Esophagus muscularis mucosa (tissue), 4 donors: ENCODE results near the gene UBE4B. TPM values are rescaled to one million over a fixed set of nuclear protein-coding genes. Genes with fewer than 3 reads are reported as not detected.

Experiments
- DNase-seq: peaks from one replicate; pipeline ENCODE4 v3.0.0-alpha.2; 2017; ENCODE audit errors: extremely low spot score
- H3K27ac ChIP-seq, 4 donors: fragments of 200-600 bp; sonication (generic); replicated peaks in 1 of 4; 1 replicate in 3 of 4; 2 replicates in 1 of 4; pipeline ENCODE4 v1.5.1; 2016 to 2019; ENCODE audit warnings: mild to moderate bottlenecking in 1 of 4
- H3K27me3 ChIP-seq, 4 donors: fragments of 200-600 bp; sonication (generic); one replicate each; pipeline versions ENCODE4 v1.5.1 to v1.6.0; 2016 to 2019
- H3K36me3 ChIP-seq, 4 donors: fragments of 200-600 bp; sonication (generic); one replicate each; pipeline ENCODE4 v1.5.1; 2016 to 2019
- H3K4me1 ChIP-seq, 4 donors: fragments of 200-600 bp; sonication (generic); one replicate each; pipeline ENCODE4 v1.5.1; 2016 to 2019
- H3K4me3 ChIP-seq, 4 donors: fragments of 200-600 bp; sonication (generic); 1 replicate in 2 of 4; 2 replicates in 2 of 4; pipeline ENCODE4 v1.5.1; 2016 to 2019; ENCODE audit warnings: mild to moderate bottlenecking in 4 of 4, moderate library complexity in 1 of 4
- H3K9me3 ChIP-seq, 4 donors: fragments of 200-600 bp; sonication (generic); 1 replicate in 3 of 4; 2 replicates in 1 of 4; pipeline ENCODE4 v1.5.1; 2016 to 2019
- CTCF ChIP-seq, 3 experiments: fragments of 200-600 bp in 2 of 3; fragments of 450-650 bp in 1 of 3; sonication (generic) in 2 of 3; IDR thresholded peaks; one replicate each; pipeline ENCODE4 v1.5.1; 2017 to 2019; ENCODE audit warnings: antibody characterized with exemption in 3 of 3, mild to moderate bottlenecking in 2 of 3, moderate library complexity in 1 of 3
- EP300 ChIP-seq: sonication (generic); formaldehyde crosslinking; IDR thresholded peaks from one replicate; pipeline ENCODE4 v1.6.1; 2017; ENCODE audit warnings: antibody characterized with exemption
- POLR2A ChIP-seq: fragments of 450-650 bp; IDR thresholded peaks from one replicate; pipeline ENCODE4 v1.6.1; 2017; ENCODE audit warnings: antibody characterized with exemption, moderate library complexity, mild to moderate bottlenecking, low read depth
- POLR2AphosphoS5 ChIP-seq, 2 donors: sonication (generic); formaldehyde crosslinking; IDR thresholded peaks; one replicate each; pipeline ENCODE4 v1.6.1; 2017; ENCODE audit warnings: antibody characterized with exemption in 2 of 2
- WGBS: methylation state at CpG from one replicate; pipeline ENCODE4 v1.1.5; 2018; 5-methylcytosine and 5-hydroxymethylcytosine counted together
- intact Hi-C: fragments of 100-400 bp; cut with DNase I; formaldehyde crosslinking; loops from one replicate; pipeline ENCODE4 v1.15.1; 2023
- total RNA-seq, 4 donors: library from RNA; depleted of rRNA; stranded (reverse); fragments of >200 nt; gene quantifications; one replicate each; pipeline versions ENCODE4 v1.1.0 to v1.2.1, GENCODE V29; 2016

Gene UBE4B
- total RNA-seq, 4 donors from 2014 or later, result 58.6 to 110 (median 85.5) TPM

- peaks cover 0 to 11% (median 6%) of the 10 kb centered on the region in 4 donors for H3K36me3 ChIP-seq
- H3K4me3 ChIP-seq, result no peak overlapping the region
- no peak overlapping the region for H3K27ac ChIP-seq
- H3K9me3 ChIP-seq, result no peaks in the 10 kb centered on the region
- no peaks in the 10 kb centered on the region for H3K27me3 ChIP-seq
- no peaks in the 10 kb centered on the region for H3K4me1 ChIP-seq
- no peak for TF ChIP-seq POLR2A
- no peak for TF ChIP-seq POLR2AphosphoS5 (IDR thresholded peaks at IDR 0.05)
- no peak for TF ChIP-seq CTCF (IDR thresholded peaks at IDR 0.05)
- no peak for TF ChIP-seq EP300
- 98% methylated on average over 2 of the region's 2 CpGs for WGBS
- no peak for DNase-seq
- intact Hi-C loops, result no loop called here
These were observed 153.0 kb downstream of the UBE4B start for GRCh38 chr1:10185759-10186158.

GRCh38 chr1:10186331-10187025 lies 153.7 kb downstream of the UBE4B start:
- intact Hi-C loops, result no loop called here
- 87% methylated on average over 12 of the region's 12 CpGs for WGBS
- TF ChIP-seq POLR2AphosphoS5 (IDR thresholded peaks at IDR 0.05) (no peak), CTCF (IDR thresholded peaks at IDR 0.05) (no peak), POLR2A (no peak), EP300 (no peak)

GRCh38 chr1:10187026-10187334 lies 154.2 kb downstream of the UBE4B start:
- intact Hi-C loops, result no loop called here
- WGBS, result 98% methylated on average over 4 of the region's 4 CpGs
- Histone ChIP-seq H3K27me3 (no peaks in the 10 kb centered on the region), H3K9me3 (no peaks in the 10 kb centered on the region), H3K27ac (no peak overlapping the region), H3K36me3 (peaks cover 0 to under 1% (median 0%) of the 10 kb centered on the region in 4 donors), H3K4me3 (no peak overlapping the region), H3K4me1 (no peaks in the 10 kb centered on the region)
- no peak for DNase-seq
- TF ChIP-seq EP300, result no peak
- TF ChIP-seq POLR2A, result no peak
- TF ChIP-seq POLR2AphosphoS5 (IDR thresholded peaks at IDR 0.05), result no peak
- no peak for TF ChIP-seq CTCF (IDR thresholded peaks at IDR 0.05)

More at GRCh38 chr1:10186331-10187025, 153.7 kb downstream of the UBE4B start:
- Histone ChIP-seq H3K4me3 (no peak overlapping the region), H3K9me3 (no peaks in the 10 kb centered on the region), H3K27ac (no peak overlapping the region), H3K36me3 (peaks cover 0 to 4% (median 2%) of the 10 kb centered on the region in 4 donors), H3K27me3 (no peaks in the 10 kb centered on the region), H3K4me1 (no peaks in the 10 kb centered on the region)
- no peak for DNase-seq

- intact Hi-C loops, result no loop called here
- H3K4me1 ChIP-seq, result no peaks in the 10 kb centered on the region
- no peak overlapping the region for H3K4me3 ChIP-seq
- no peak for DNase-seq
- H3K9me3 ChIP-seq, result no peaks in the 10 kb centered on the region
- no peak for TF ChIP-seq CTCF (IDR thresholded peaks at IDR 0.05)
- no peak for TF ChIP-seq EP300
- TF ChIP-seq POLR2AphosphoS5 (IDR thresholded peaks at IDR 0.05), result no peak
- no peak for TF ChIP-seq POLR2A
- 100% methylated on average over 2 of the region's 2 CpGs for WGBS
- no peaks in the 10 kb centered on the region for H3K36me3 ChIP-seq
- no peak overlapping the region for H3K27ac ChIP-seq
- H3K27me3 ChIP-seq, result no peaks in the 10 kb centered on the region
These were observed 155.4 kb downstream of the UBE4B start for GRCh38 chr1:10188133-10188650.
